Activated gamma-delta T cell treated with anti-CD3 and anti-CD28 coated beads, Interleukin-2, amount 50 U/mL, for 16 hours (primary cell): ENCODE measurements around the gene MRPL49.

Experiments
- DNase-seq: peaks from one replicate; pipeline ENCODE4 v3.0.0-alpha.2; 2020; ENCODE audit warnings: low read depth

Gene MRPL49

GRCh38 chr11:65102142-65103095, 19.7 kb upstream of the MRPL49 start:
- no peak for DNase-seq

DNA sequence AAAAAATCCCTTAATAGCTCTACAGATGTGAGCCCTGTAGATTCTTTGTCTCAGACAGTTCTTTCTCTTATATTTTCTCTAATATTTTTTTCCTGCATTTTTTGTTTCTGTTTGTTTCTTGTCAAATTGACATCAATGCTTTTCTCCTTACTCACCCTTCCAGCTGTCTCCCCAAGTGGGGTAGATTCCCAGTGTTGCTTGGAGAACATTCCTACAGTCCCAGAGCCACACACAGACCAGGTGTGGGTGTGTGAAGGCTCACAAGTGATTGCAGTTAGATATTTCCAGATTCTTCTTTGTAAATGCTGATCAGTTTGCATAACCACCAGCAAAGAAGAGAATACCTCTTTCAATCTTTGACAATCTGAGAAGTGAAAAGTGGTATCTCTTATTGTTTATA, 18.6 kb upstream of the MRPL49 start:
- DNase-seq = no peak

- DNase-seq = no peak
These were observed 17.5 kb upstream of the MRPL49 start for GRCh38 chr11:65104628-65105027.

DNA sequence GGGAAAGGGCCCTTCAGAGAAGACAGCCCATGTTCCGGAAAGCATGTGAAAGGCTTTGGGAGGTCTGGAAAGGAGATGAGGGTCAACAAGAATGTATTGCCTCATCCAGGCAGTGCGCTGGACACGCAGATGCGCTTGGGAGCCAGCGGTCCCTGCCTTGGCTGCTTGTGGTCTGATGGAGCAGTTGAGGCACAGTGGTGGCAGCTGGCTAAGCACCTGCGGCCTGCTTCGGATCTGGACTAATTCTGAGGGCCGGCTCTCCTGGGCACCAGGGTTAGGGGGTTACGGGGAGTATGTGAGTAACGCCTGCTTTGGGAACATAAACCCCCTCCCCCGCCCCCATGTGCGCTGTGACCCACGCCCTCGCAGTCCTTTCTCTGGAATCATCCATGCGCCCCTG, 15.0 kb upstream of the MRPL49 start:
- no peak for DNase-seq

DNA sequence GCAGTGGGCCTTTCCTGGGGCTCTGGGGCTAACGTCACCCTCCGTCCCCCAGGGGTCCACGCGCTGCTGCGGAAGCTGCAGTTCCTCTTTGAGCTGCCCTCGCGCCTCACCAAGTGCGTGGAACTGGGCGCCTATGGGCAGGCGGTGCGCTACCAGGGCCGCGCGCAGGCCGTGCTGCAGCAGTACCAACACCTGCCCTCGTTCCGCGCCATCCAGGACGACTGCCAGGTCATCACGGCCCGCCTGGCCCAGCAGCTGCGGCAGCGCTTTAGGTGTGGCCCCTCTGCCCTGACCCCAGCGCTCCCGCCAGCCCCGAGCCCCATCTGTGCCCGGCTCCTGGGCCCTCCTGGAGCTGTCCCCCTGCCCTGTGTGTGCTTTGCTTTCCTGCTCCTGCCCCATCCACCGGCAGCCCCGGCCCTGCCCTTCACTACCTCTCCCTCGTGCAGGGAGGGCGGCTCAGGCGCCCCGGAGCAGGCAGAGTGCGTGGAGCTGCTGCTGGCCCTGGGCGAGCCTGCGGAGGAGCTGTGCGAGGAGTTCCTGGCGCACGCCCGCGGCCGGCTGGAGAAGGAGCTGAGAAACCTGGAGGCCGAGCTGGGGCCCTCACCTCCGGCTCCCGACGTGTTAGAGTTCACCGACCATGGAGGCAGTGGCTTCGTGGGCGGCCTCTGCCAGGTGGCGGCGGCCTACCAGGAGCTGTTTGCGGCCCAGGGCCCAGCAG, 14.2 kb upstream of the MRPL49 start:
- no peak for DNase-seq

DNA sequence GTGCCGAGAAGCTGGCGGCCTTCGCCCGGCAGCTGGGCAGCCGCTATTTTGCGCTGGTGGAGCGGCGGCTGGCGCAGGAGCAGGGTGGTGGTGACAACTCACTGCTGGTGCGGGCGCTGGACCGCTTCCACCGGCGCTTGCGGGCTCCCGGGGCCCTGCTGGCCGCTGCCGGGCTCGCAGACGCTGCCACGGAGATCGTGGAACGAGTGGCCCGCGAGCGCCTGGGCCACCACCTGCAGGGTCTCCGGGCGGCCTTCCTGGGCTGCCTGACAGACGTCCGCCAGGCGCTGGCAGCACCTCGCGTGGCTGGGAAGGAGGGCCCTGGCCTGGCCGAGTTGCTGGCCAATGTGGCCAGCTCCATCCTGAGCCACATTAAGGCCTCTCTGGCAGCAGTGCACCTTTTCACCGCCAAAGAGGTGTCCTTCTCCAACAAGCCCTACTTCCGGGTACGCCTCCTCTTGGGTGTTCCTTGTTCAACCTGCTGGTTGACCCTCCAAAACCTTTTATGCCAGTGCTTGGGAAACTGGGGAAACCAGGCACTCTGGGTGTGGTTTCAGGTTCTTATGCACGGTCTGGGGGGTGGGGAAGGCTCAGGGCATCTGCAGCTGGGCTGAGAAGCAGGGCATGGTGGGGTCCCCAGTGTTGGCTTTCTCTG, 13.5 kb upstream of the MRPL49 start:
- no peak for DNase-seq

GRCh38 chr11:65109231-65110198, 12.6 kb upstream of the MRPL49 start:
- DNase-seq = no peak

DNA sequence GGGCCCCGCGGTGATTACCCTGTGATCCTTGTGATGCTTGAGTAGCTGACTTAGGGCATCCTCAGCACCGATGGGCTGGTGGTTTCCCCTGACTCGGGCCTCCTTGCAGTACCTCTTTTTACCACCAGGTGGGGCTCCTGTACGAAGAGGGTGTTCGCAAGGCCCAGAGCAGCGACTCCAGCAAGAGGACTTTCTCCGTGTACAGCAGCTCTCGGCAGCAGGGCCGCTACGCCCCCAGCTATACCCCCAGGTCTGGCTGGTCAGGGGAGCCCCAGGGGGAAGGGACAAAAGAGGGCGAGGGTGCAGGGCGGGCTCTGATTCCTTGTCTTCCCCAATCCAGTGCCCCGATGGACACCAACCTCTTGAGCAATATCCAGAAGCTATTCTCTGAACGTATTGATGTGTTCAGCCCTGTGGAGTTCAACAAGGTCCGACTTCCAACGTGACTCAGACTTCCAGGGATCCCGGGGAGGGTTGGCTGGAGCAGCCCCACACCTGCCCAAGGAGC, 11.7 kb upstream of the MRPL49 start:
- DNase-seq = peak; percentile 97

GRCh38 chr11:65111159-65111743, 10.9 kb upstream of the MRPL49 start:
- DNase-seq = no peak

GRCh38 chr11:65111744-65112545, 10.2 kb upstream of the MRPL49 start, which contains the start of gene TM7SF2:
TSS of gene TM7SF2 (plus strand) at chr11:65111872. CDS start at chr11:65112016, 144 bp downstream.
- peak; percentile 92 for DNase-seq

GRCh38 chr11:65112546-65113360, 9.4 kb upstream of the MRPL49 start:
- DNase-seq = peak; percentile 59

GRCh38 chr11:65113361-65113756, 8.8 kb upstream of the MRPL49 start:
- DNase-seq = no peak

- DNase-seq = no peak
These were observed 8.3 kb upstream of the MRPL49 start for GRCh38 chr11:65113839-65114238.

GRCh38 chr11:65114538-65115171, 7.5 kb upstream of the MRPL49 start:
- no peak for DNase-seq

DNA sequence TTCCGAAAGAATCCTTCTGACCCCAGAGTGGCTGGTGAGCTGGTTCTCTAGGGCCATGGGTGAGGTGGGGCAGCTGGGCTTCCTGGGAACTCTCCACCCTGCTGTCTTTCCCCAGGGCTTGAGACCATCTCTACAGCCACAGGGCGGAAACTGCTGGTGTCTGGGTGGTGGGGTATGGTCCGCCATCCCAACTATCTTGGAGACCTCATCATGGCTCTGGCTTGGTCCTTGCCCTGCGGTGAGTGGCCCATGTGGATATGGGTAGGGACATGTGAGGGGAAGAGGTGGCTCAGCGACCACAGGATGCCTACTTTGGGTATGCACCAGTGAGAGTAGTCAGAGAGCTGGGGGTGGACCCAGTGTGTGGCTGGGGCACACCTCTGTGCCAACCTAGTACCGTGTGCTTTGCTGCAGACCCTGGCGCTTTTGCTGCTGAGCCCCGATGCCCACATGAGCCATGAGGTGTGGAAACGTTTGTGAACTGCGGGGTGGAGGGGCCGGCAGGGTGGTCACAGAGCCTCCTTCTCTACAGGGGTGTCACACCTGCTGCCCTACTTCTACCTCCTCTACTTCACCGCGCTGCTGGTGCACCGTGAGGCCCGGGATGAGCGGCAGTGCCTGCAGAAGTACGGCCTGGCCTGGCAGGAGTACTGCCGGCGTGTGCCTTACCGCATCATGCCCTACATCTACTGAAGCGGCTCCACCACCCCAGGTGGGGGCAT, 6.6 kb upstream of the MRPL49 start:
- no peak for DNase-seq

DNA sequence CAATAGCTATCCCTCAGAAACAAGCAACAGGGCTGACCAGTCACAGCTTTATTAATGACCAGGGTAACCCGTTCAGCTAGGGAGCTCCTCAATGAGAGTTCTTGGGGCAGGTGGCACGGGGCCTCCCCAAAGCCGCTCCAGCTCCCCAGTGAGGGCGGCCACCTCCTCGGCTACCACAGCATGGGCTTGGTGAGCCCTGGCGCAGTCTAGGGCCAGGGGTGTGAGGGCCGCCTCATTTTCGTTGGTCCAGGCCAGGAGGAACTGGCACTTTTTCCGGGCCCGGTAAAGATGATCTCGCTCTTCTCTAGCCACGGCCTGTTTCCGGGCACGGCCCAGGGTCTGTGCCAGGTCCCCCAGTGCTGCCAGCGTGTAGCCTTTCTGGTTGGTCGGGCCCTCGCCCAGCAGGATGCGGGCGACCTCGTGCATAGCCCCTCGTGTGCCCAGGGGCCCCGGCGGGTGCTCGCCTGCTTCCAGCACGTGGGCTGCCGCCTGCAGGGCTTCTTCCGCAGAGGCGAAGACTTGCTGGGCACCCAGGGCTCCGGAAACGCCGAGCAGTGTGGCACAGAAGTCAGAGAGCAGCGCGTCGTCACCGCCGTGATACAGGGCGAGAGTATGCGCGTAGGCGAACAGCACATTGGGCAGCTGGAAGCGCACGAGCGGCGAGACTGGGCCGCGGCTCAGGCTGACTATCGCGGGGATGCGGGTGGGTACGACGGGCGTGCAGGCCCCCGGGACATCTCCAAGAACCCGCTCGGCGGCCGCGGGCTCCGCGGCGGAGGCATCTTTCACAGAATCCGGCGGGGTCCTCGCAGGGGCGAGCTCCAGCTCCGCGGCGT, 5.5 kb upstream of the MRPL49 start:
- DNase-seq = no peak
